GM10847 (cell line): ENCODE data around the gene PAK2.

Experiments used
- POLR2A ChIP-seq: IDR thresholded peaks from 2 replicates; pipeline ENCODE4 v1.6.1; 2011; ENCODE audit not compliant: insufficient read length; ENCODE audit errors: extremely low read depth

The PAK2 gene

DNA sequence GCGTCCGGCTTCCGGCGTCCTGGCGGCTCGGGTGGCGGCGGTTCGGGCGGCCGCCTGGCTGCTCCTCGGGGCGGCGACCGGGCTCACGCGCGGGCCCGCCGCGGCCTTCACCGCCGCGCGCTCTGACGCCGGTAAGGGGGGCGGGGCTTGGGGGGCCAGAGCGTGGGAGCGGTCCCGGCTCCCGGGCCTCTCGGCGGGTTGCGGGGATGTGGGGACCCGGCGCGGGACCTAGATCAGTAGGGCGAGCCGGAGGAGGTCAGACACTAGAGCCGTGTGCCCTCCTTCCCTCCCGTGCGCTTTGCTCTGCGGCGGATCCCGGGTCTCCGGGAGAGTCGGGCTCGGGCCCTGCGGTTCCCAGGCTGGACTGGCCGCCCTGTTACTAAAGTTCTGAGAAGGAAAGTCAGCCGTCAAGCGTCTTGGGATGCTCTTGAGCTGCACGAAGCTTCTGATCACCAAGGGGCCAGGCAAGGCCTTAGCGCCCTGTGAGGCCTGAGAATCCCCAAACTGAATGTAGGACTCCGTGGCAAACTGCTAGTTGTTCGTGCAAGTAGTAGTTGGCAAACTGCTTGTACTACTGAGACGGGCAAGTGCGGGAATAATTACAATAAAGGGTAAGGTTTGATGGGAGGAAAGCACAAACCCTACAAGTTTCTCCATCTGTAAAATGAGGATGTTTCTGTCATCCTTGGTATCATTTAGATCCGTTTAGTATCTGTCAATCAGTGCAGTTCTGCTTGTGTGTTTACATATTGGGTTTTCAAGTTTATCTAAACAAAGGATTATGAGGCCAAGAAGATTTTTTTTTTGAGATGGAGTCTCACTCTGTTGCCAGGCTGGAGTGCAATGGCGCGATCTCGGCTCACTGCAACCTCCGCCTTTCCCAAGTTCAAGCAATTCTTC is 26.9 kb upstream of the PAK2 start:
- TF ChIP-seq POLR2A, result no peak

DNA sequence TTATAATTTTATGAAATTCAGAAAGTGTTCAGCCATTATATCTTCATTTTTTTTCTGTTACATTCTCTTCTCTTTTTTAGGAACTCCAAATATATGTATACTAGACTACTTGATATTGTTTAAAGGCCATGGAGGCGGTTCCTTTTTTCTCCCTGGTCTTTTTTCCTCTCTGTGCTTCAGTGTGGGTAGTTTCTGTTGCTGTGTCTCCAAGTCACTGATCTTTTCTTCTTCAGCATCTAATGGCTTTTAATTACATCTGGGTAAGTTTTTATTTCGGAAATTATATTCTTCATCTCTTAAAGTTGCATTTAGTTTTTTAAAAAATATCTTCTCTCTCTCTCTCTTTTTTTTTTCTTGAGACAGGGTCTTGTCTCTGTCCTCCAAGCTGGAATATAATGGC is 18.6 kb upstream of the PAK2 start:
- no peak for TF ChIP-seq POLR2A

GRCh38 chr3:196726788-196727675 is 12.6 kb upstream of the PAK2 start:
- TF ChIP-seq POLR2A, result no peak

DNA sequence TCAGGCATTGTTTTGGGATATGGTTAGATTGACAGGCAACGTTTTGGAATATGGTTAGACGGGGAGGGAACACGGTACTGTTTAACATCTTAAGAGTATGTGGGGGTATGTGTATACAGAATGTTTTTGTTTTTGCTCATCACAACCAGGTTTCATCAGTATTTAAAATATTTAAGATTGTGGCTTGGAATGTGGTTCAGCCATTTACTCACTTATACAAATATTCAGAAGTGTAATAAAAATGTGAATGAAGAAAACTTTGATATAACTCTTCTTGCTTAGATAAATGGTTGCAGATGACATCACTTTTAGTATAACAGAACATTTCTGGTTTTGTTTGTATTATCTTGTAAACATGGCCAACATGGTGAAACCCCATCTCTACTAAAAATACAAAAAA is 3.9 kb upstream of the PAK2 start:
- TF ChIP-seq POLR2A, result no peak

DNA sequence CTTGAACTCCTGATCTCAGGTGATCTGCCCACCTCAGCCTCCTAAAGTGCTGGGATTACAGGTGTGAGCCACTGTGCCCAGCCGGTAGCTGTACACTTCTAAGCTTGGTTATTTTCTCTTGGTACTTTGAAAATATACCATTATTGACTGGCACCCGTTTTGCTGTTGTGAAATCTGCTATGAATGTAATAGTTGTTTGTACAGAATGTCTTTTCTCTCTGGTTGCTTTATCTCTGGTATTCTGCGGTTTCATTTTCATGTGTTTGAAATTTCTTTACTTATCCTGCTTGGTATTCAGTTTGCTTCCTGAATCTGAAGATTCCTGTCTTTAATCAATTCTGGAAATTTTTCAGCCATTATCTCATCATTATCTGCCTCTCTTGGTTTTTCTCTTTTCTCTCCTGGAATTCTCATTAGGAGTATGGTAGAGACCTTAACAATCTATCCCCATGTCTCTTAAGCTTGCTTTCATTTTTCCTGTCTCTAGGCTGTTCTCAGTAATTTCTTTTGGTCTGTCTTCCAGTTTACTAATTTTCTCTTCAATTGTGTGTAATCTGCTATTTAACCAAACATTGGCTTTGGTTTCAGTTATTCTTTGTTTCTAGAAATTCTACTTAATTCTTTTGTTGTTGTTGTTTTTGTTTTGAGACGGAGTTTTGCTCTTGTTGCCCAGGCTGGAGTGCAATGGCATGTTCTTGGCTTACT is 2.8 kb upstream of the PAK2 start:
- TF ChIP-seq POLR2A, result no peak

GRCh38 chr3:196737655-196738054 is 2.0 kb upstream of the PAK2 start:
- TF ChIP-seq POLR2A, result no peak

DNA sequence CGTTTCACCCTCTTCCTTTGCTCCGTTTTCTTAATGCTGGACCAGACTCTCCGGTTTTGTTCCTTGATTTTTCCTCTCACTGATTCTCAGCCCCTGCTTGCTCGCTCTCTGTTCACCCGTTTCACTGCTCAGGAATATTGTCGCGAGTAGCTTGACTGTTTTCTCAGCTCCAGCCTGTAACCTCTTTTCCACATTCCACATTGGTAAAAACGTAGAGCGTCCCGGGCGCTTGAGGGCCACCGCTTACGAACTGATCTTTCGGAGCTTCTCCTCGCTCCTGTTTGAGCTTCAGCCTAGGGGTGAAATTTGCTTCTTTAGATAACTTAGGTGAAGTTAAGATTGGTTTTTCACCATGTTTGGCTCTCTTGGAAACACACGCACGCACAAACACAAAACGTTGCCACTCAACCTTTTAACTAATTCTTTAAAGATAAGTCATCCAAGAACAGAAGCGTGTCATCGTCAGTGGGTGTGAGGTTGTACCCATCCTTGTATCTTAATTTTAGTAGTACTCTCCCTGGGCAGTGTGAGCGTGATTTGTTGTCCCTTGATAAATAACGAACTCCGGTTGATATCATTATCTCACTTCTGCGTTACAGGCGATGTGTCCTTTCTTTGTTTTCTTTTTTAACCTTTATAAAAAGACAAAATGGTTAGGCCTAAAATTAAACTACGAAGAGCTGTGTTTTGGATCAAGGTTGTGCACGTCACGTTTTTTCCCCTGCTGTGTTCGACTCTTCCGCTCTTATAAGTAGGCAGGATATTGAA is 1.0 kb downstream of the PAK2 start:
- no peak for TF ChIP-seq POLR2A

DNA sequence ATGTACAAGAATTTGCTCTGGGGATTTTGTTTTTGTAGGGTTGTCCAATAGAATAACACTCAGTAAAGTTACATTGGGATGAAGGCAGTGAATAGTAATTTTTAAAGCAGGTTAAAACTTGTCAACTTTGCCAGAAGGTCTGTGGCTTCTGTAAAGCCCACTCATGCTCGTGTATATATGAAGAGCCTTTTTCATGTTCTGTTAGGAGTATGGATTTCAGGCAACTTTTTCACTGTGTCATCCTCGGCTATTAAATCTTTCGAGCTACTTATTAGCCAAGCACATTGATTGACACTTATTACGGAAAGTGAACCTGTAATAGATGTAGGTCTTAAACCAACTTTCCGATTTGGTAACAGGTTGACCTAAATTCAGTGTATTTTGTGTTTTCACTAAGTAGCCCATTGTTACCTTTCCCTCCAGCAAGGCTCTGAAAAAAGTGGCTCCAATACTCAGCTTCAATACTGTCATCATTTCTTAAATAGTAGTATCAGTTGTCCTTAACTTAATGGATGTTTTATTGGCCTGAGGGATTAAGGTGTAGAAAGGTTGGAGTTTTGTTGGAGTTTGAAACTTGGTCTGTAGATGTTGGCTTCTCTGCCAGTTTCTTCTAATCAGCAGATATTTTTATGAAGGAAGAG is 1.7 kb downstream of the PAK2 start:
- TF ChIP-seq POLR2A, result no peak

GRCh38 chr3:196749125-196749524 is 9.5 kb downstream of the PAK2 start:
- TF ChIP-seq POLR2A, result no peak

DNA sequence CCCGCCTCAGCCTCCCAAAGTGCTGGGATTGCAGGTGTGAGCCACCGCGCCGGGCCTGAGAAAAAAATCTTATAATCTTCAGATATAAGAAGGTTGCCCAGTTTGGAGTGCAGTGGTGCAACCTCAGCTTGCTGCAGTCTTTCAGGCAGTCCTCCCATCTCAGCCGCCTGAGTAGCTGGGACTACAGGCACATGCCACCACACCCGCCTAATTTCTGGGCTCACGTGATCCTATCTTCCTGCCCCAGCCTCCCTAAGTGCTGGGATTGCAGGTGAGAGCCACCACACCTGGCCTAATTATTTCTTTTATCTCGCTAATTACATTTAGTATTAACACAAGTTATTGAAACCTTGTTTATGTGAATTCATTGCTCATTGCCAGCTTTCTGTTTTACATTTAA is 13.5 kb downstream of the PAK2 start:
- TF ChIP-seq POLR2A, result no peak

GRCh38 chr3:196754091-196754981 is 14.7 kb downstream of the PAK2 start:
- no peak for TF ChIP-seq POLR2A

DNA sequence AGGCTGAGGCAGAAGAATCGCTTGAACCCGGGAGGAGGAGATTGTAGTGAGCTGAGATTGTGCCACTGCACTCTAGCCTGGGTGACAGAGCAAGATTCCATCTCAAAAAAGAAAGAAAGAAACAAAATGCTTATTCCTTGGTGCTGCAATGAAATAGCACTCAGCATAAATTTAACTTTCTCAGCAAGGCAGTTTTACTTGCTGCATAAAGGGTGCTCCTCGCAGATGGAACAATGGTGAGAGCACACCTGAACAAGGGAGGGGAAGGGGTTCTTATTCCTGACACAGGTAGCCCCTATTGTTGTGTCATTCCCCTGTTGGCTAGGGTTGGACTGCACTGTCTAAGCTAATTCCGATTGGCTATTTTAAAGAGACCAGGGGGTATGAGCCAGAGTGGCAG is 17.1 kb downstream of the PAK2 start:
- TF ChIP-seq POLR2A, result no peak

DNA sequence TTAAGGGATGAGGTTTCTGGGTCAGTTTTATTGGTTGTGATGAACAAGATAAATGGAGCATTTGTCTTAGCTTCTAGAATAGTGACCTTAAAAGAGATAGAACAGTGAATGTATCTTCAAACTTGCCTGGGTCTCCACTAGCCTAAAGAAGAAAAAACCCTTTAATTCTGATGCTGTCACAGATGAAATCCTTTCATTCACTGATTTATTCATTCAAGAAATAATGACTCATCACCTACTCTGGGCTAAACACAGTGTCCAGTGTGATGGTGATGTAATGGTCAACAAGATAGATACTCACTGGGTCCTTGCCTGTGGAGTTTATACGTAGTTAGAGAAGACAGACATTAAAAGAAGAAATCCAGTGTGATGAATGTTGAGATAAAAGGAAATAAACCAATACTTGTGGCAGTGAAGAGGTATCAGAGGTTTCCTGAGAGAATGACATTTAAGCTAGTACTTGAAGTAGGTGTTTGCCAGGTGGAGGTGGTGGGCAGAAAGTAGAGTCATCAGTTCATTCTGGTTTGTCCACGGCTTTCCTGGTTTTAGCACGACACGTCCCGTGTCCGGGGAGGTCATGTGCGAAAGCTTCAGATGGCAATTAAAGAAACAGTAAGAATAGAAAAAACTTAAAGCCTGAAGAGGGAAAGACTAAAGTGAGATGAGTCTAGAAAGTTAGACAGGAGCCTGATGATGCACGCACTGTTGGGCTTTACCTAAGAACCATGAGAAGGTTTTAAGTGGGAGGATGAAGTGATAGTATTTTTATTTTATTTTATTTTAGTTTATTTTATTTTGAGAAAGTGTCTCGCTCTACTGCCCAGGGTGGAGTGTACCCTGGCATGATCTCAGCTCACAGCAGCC is 18.5 kb downstream of the PAK2 start:
- no peak for TF ChIP-seq POLR2A

DNA sequence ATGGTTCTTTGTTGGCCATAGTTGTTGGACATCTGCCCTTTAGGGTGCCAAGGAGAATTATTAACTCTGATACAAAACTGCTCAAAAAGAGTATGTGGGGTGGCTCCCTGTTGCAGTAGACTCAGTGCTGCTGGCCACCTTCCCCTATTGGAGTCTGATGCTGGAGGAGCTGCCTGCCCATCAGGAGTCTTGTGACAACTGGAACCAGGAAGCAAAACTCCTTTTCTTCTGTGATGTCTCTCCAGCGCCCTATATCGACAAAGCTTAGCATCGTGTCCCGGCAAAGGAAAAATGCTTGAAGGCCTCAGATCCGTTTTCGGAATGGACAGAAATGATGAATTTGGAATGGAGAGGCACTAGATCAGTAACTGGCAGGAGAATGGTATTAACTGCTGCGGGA is 23.5 kb downstream of the PAK2 start:
- TF ChIP-seq POLR2A, result no peak
